OCI-LY7 (cell line): ENCODE measurements around the gene NFKBIB. TPM values are rescaled to one million over a fixed set of nuclear protein-coding genes. Genes with fewer than 3 reads are reported as not detected.
A peak's percentile ranks its signal among the peaks of the same experiment; 100 is the strongest.

ENCODE experiments used
- BruUV-seq: library from RNA; stranded (reverse); fragments of 400-500 nt; replicated peaks from 2 replicates; lab custom pipeline; 2021; lab: Mats Ljungman, UMichigan
- CTCF ChIA-PET: fragments of 300-600 bp; sonication (Branson Sonifier 250); formaldehyde crosslinking; loops from one replicate; lab custom pipeline; 2022; ENCODE audit warnings: antibody characterized with exemption; ENCODE audit not compliant: unreplicated experiment; lab: Charles Lee
- POLR2A ChIA-PET: fragments of 300-600 bp; sonication (Branson Sonifier 250); formaldehyde crosslinking; loops from one replicate; lab custom pipeline; 2022; ENCODE audit warnings: antibody characterized with exemption; lab: Charles Lee
- DNase-seq: peaks from one replicate; pipeline ENCODE4 v3.0.0-alpha.2; 2015; ENCODE audit warnings: low spot score
- H2AFZ ChIP-seq: fragments of 200-600 bp; sonication (generic), shearing (Covaris generic); 2 replicates; pipeline ENCODE4 v1.6.1; 2014; ENCODE audit warnings: mild to moderate bottlenecking, antibody characterized with exemption, low read length, moderate library complexity
- H3K27ac ChIP-seq: fragments of 200-600 bp; sonication (generic); 2 replicates; pipeline ENCODE4 v1.5.1; 2014; ENCODE audit warnings: mixed run types, low read depth, mild to moderate bottlenecking, moderate library complexity, low read length, inconsistent platforms; ENCODE audit not compliant: poor library complexity, severe bottlenecking
- H3K36me3 ChIP-seq: fragments of 200-600 bp; sonication (generic); 2 replicates; pipeline ENCODE4 v1.6.1; 2014; ENCODE audit warnings: mild to moderate bottlenecking, antibody characterized with exemption, low read length, moderate library complexity, mixed read lengths; ENCODE audit not compliant: insufficient read depth
- H3K4me1 ChIP-seq: fragments of 200-600 bp; sonication (generic); 2 replicates; pipeline ENCODE4 v1.5.1; 2014; ENCODE audit warnings: mild to moderate bottlenecking, low read length; ENCODE audit not compliant: insufficient read depth, poor library complexity, severe bottlenecking
- H3K4me2 ChIP-seq: fragments of 200-600 bp; sonication (generic); 2 replicates; pipeline ENCODE4 v1.6.1; 2014; ENCODE audit warnings: mild to moderate bottlenecking, low read length
- H3K4me3 ChIP-seq: fragments of 200-600 bp; sonication (generic); 2 replicates; pipeline ENCODE4 v1.5.1; 2014; ENCODE audit warnings: mild to moderate bottlenecking, low read depth, low read length; ENCODE audit not compliant: poor library complexity, severe bottlenecking
- H3K79me2 ChIP-seq: fragments of 200-600 bp; sonication (generic); 2 replicates; pipeline ENCODE4 v1.6.1; 2016; ENCODE audit warnings: low read depth, mild to moderate bottlenecking, low read length, moderate library complexity, mixed read lengths; ENCODE audit not compliant: insufficient read depth
- H3K9me2 ChIP-seq: fragments of 200-600 bp; sonication (generic); 2 replicates; pipeline ENCODE4 v1.6.1; 2016; ENCODE audit warnings: mild to moderate bottlenecking, low read length, mixed read lengths; ENCODE audit not compliant: insufficient read depth
- H3K9me3 ChIP-seq: fragments of 200-600 bp; sonication (generic); 2 replicates; pipeline ENCODE4 v1.6.1; 2014; ENCODE audit warnings: mild to moderate bottlenecking, mixed run types, low read length, mixed read lengths
- H4K20me1 ChIP-seq: fragments of 200-600 bp; sonication (generic); 2 replicates; pipeline ENCODE4 v1.6.1; 2014; ENCODE audit warnings: mild to moderate bottlenecking, antibody characterized with exemption, low read length, moderate library complexity, mixed read lengths; ENCODE audit not compliant: insufficient read depth
- EZH2phosphoT487 ChIP-seq: fragments of 200-600 bp; sonication (generic); IDR thresholded peaks from 2 replicates; pipeline ENCODE4 v1.6.1; 2018; ENCODE audit warnings: low read depth, borderline replicate concordance, mild to moderate bottlenecking, mixed run types, antibody characterized with exemption, low read length, moderate library complexity, mixed read lengths
- intact Hi-C: fragments of 100-400 bp; cut with micrococcal nuclease; formaldehyde crosslinking; loops from one replicate; pipeline ENCODE4 v1.10.0; 2022; ENCODE audit not compliant: unreplicated experiment
- total RNA-seq, 2 experiments: library from RNA; depleted of rRNA in 1 of 2; stranded (reverse); fragments of >200 nt in 1 of 2; shearing (Covaris generic) in 1 of 2; gene quantifications; 2 replicates each; pipeline ENCODE4 v1.2.3, GENCODE V29; 2014 to 2022
- TF ChIP-seq, protein P1 (sequence below): fragments of 200-600 bp; sonication (generic); conservative IDR thresholded peaks from 2 replicates; pipeline ENCODE4 v1.5.1; 2014; ENCODE audit warnings: mild to moderate bottlenecking, antibody characterized with exemption, low read length, moderate library complexity, mixed read lengths

Gene NFKBIB
- total RNA-seq, 2 experiments from 2014 or later, result 20.4 to 25.3 TPM

DNA sequence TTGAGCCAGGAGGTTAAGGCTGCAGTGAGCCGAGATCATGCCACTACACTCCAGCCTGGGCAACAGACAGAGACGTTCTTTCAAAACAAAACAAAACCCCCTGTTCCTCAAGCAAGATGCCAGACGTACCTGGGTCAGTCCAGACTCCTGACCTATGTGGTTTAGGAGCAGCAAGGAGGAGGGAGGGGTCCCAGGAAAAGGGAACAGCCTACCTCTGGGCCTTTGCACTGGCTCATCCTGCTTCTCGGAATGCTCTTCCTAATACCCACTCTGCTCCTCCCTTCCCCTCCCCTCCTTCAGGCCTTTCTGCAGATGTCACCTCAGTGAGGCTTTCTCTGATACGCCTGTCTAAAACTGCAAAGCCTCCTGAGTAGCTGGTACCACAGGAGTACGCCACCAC lies 31.2 kb upstream of the NFKBIB start:
- peak overlapping the region; percentile 99 for H3K4me2 ChIP-seq
- BruUV-seq, result TSS peak; percentile 82

DNA sequence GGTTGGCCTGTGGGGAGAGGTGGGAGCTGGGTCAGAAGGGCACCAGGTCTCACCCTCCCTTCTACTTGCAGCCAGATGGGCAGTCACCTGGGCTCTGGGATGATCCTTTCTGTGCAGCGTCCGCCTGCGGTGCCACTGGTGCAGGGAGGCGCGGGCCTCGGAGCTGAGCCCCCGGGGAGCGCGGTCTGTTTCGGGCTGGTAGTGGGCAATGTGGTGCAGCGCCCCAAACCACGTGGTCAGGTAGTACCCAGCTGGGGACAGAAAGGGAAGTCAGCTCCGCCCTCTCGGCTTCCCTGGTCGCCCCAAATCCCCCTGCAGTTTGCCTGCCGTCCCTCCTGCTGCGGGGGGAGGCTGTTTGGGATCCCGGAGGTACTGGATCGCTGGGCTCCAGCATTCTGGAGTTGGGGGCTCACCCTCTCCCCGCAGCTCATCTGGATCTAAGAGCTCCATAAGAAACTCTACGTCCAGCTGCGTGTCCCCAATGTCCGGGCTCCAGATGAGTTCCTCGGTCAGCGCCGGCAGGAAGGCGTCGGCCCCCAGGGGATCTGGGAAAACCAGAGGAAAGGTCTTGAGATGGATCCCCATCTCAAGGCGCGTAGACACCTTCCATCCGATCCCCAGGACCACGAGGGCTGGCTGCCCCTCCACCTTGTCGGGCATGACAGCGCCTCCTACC lies 30.5 kb upstream of the NFKBIB start:
- Histone ChIP-seq H3K36me3 (peaks cover 4% of the 10 kb centered on the region; the same call in 1 of the 2 replicates), H3K9me2 (no peaks in the 10 kb centered on the region), H3K9me3 (no peaks in the 10 kb centered on the region), H3K4me1 (peaks cover 61% of the 10 kb centered on the region), H2AFZ (peak overlapping the region; percentile 88), H3K4me2 (peak overlapping the region; percentile 99), H3K79me2 (peaks cover 12% of the 10 kb centered on the region; the same call in 1 of the 2 replicates), H3K4me3 (peak overlapping the region; percentile 73), H3K27ac (peak overlapping the region; percentile 64), H4K20me1 (no peaks in the 10 kb centered on the region)
- no peak for TF ChIP-seq EZH2phosphoT487
- TF ChIP-seq, protein P1, sequence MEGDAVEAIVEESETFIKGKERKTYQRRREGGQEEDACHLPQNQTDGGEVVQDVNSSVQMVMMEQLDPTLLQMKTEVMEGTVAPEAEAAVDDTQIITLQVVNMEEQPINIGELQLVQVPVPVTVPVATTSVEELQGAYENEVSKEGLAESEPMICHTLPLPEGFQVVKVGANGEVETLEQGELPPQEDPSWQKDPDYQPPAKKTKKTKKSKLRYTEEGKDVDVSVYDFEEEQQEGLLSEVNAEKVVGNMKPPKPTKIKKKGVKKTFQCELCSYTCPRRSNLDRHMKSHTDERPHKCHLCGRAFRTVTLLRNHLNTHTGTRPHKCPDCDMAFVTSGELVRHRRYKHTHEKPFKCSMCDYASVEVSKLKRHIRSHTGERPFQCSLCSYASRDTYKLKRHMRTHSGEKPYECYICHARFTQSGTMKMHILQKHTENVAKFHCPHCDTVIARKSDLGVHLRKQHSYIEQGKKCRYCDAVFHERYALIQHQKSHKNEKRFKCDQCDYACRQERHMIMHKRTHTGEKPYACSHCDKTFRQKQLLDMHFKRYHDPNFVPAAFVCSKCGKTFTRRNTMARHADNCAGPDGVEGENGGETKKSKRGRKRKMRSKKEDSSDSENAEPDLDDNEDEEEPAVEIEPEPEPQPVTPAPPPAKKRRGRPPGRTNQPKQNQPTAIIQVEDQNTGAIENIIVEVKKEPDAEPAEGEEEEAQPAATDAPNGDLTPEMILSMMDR, result no peak
- POLR2A ChIA-PET, result interaction anchor here (0.6 to 1.6 kb wide), 4 partner anchors 12 to 593 kb away, joined by 3 to 7 read pairs (median 5); no protein-coding TSS in a partner anchor
- intact Hi-C loops, result loop anchor here (1.0 kb wide), 1 partner anchor 17 kb away; no protein-coding TSS in a partner anchor
- CTCF ChIA-PET, result interaction anchor here (1.0 to 1.3 kb wide), 3 partner anchors 9 to 467 kb away, joined by 4 to 6 read pairs (median 5); partner anchors contain the start of gene RINL
- BruUV-seq, result no TSS peak
- peak; percentile 65 for DNase-seq

More for the DNA sequence above, 31.2 kb upstream of the NFKBIB start:
- Histone ChIP-seq H3K79me2 (peaks cover 12% of the 10 kb centered on the region; the same call in 1 of the 2 replicates), H2AFZ (peak overlapping the region; percentile 88), H3K4me1 (peaks cover 68% of the 10 kb centered on the region), H3K27ac (peak overlapping the region; percentile 64), H3K36me3 (peaks cover 4% of the 10 kb centered on the region; the same call in 1 of the 2 replicates), H3K4me3 (peak overlapping the region; percentile 73), H3K9me2 (no peaks in the 10 kb centered on the region), H4K20me1 (no peaks in the 10 kb centered on the region), H3K9me3 (no peaks in the 10 kb centered on the region)
- ChIA-PET CTCF (interaction anchor here (1.0 to 1.3 kb wide), 2 partner anchors 10 to 466 kb away, joined by 5 to 6 read pairs; partner anchors contain the start of gene RINL), POLR2A (interaction anchor here (0.7 to 1.6 kb wide), 4 partner anchors 11 to 592 kb away, joined by 3 to 7 read pairs (median 4); no protein-coding TSS in a partner anchor)
- DNase-seq, result no peak
- TF ChIP-seq, protein P1, result no peak
- TF ChIP-seq EZH2phosphoT487, result no peak
- intact Hi-C loops, result no loop called here
